ENCODE results near the gene CDK7. TPM values are rescaled to one million over a fixed set of nuclear protein-coding genes. Genes with fewer than 3 reads are reported as not detected.

Gene CDK7
- 25.2 TPM for total RNA-seq

DNA sequence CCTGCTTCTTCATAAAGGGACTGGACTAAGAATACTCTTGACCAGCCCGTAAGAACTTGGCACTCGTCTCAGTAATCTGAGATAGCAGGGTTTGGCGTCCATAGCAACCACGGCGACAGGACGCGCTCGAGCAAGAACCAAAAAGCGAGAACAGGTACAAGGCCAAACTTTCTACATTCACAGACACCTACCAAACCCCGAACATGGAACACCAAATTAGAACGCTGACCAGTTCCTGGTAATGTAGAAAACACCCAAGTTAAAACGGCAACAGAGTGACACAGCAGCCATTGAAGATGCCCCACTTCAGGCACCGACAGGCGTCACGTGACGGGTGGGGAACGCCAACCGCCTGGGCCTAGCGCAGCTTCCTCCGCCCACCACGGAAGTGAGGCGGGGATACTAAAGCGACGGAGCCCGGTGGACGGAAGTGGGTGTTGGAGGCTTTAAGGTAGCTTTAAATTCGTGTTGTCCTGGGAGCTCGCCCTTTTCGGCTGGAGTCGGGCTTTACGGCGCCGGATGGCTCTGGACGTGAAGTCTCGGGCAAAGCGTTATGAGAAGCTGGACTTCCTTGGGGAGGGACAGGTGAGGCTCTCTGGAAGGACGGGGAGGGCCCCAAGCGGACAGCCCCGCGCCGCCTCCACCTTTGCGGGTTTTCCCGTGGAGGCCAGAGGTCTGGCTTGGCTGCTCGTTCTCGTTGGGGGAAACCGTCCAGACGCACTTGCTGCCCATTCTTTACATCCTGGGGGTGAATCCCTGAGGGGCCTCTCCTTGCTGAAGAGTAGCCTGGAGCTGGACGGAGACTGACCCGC is at the start of gene CDK7:
TSS of gene CDK7 (plus strand) at position 430 of the 812 bp plus-strand sequence. CDS start at position 520, 90 bp downstream.

DNA sequence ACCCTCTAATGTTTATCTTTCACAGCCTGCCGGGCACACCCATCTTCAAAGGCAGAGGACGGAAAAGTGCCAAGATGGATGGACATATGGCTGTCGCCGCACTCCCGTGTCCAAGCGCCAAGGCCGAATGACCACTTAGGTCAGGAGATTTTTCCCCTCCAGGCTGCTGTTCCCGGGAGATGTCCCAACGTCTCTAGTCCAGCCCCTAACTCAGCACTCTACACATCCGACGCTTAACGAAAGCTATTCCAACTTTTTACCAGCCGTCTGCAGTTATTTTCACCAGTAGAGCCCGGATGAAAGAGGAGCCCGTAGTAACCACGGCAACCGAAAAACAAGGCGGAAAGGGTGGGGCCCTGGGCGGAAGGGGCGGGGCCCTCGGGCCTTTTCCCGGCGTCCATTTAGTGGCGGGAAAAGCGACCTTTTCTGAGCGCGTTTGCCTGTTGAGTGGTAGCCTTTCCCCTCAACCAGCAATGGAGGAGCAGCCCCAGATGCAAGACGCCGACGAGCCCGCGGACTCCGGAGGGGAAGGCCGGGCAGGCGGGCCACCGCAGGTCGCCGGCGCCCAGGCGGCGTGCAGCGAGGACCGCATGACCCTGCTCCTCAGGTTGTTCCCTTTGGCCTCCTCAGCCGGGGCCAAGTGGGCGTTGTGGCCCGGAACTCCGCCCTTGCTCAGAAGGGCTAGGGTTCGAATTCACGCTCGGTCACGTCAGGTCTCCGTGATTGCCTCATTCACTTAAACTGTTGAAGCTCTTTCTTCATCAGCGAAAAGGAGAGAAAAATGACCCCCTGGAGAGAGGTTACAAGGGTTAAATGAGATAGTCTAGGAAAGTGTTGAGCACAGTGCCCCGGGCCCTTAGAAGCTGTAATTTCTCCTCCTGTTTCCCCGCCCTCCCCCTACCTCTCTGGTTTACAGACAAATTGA is 45.3 kb upstream of the CDK7 start, which contains the start of gene CENPH:
TSS of gene CENPH (plus strand) at position 422 of the 925 bp plus-strand sequence. CDS start at position 474, 52 bp downstream.

Other genes with a start within 250 kb of the CDK7 start
- 54.6 TPM for gene SLC30A5, start 140.9 kb upstream of the CDK7 start, total RNA-seq
- gene CCNB1, start 67.7 kb upstream of the CDK7 start, total RNA-seq = 26.3 TPM
- 9.8 TPM for gene CENPH, start 45.3 kb upstream of the CDK7 start, total RNA-seq
- gene CCDC125, start 97.9 kb downstream of the CDK7 start, total RNA-seq = 12.9 TPM
- gene AK6, start 134.6 kb downstream of the CDK7 start, total RNA-seq = 22.2 TPM
- gene TAF9, start 134.6 kb downstream of the CDK7 start, total RNA-seq = 38.5 TPM
- gene RAD17, start 134.9 kb downstream of the CDK7 start, total RNA-seq = 36.0 TPM
- gene MARVELD2, start 180.2 kb downstream of the CDK7 start, total RNA-seq = 4.1 TPM

All from camera-type eye (tissue), 1 donor.